HCT116 (cell line): ENCODE data around the gene ANAPC4. TPM values are rescaled to one million over a fixed set of nuclear protein-coding genes. Genes with fewer than 3 reads are reported as not detected.

Experiments used
- ATAC-seq: fragments of 200-7000 bp; cut with Tn5 transposase; 2 replicates; pipeline ENCODE4 v1.9.1; 2020; ENCODE audit warnings: mild to moderate bottlenecking, moderate library complexity
- BruUV-seq: library from RNA; stranded (reverse); fragments of 400-500 nt; replicated peaks from 2 replicates; lab custom pipeline; 2021; lab: Mats Ljungman, UMichigan
- CTCF ChIA-PET: fragments of 300-600 bp; sonication (Branson Sonifier 250); formaldehyde crosslinking; loops from one replicate; lab custom pipeline; 2021; ENCODE audit warnings: antibody characterized with exemption; lab: Charles Lee
- POLR2A ChIA-PET: fragments of 300-600, 350-600 bp; sonication (Branson Sonifier 250); formaldehyde crosslinking; loops from one replicate; lab custom pipeline; 2021; ENCODE audit warnings: antibody characterized with exemption; lab: Charles Lee
- RAD21 ChIA-PET, 2 experiments: fragments of 300-600 bp; sonication (Branson Sonifier 250); formaldehyde crosslinking; loops; one replicate each; lab custom pipeline; 2023; ENCODE audit warnings: low total read pairs in 2 of 2; ENCODE audit not compliant: uncharacterized antibody in 2 of 2, unreplicated experiment in 2 of 2, low non-redundant PET in 1 of 2; lab: Charles Lee
- DNase-seq: peaks from one replicate; pipeline ENCODE4 v3.0.0-alpha.2; 2010; ENCODE audit warnings: low read depth, low spot score
- H2AFZ ChIP-seq: fragments of 200-600 bp; shearing (Covaris generic), sonication (generic); 2 replicates; pipeline ENCODE4 v1.6.1; 2017; ENCODE audit warnings: low read depth, mixed run types, mixed read lengths, antibody characterized with exemption, low read length; ENCODE audit not compliant: poor library complexity, severe bottlenecking
- H3K27ac ChIP-seq: 2 replicates; pipeline ENCODE4 v1.5.1; 2012; ENCODE audit warnings: low read depth, low read length
- H3K27me3 ChIP-seq: fragments of 200-600 bp; sonication (generic); 2 replicates; pipeline ENCODE4 v1.6.1; 2016; ENCODE audit warnings: mixed run types, low read length, mixed read lengths; ENCODE audit not compliant: insufficient read depth
- H3K36me3 ChIP-seq, 2 experiments: fragments of 200-500 bp in 1 of 2; fragments of 200-600 bp in 1 of 2; sonication (Bioruptor generic) in 1 of 2; sonication (generic) in 1 of 2; 2 replicates each; pipeline versions ENCODE4 v1.5.1 to v1.6.1; 2014 to 2016; ENCODE audit warnings: low read length in 2 of 2, inconsistent platforms in 1 of 2, mixed read lengths in 1 of 2, mixed run types in 1 of 2; ENCODE audit not compliant: insufficient read depth in 2 of 2, control insufficient read depth in 1 of 2
- H3K4me1 ChIP-seq, 2 experiments: fragments of 200-600 bp in 1 of 2; sonication (generic) in 1 of 2; 2 replicates each; pipeline versions ENCODE4 v1.5.1 to v1.6.1; 2012 to 2017; ENCODE audit warnings: low read length in 2 of 2, inconsistent platforms in 1 of 2, mild to moderate bottlenecking in 1 of 2, mixed read lengths in 1 of 2, mixed run types in 1 of 2, moderate library complexity in 1 of 2; ENCODE audit not compliant: insufficient read depth in 2 of 2, control insufficient read depth in 1 of 2
- H3K4me2 ChIP-seq: fragments of 200-600 bp; sonication (generic); 2 replicates; pipeline ENCODE4 v1.6.1; 2017; ENCODE audit warnings: mixed run types, low read length, mixed read lengths
- H3K4me3 ChIP-seq, 2 experiments: fragments of 200-600 bp in 1 of 2; sonication (generic) in 1 of 2; replicated peaks in 1 of 2; 2 replicates each; pipeline ENCODE4 v1.5.1; 2011 to 2016; ENCODE audit warnings: low read length in 2 of 2, control low read depth in 1 of 2, low read depth in 1 of 2, mild to moderate bottlenecking in 1 of 2, mixed read lengths in 1 of 2, mixed run types in 1 of 2
- H3K79me2 ChIP-seq: fragments of 200-600 bp; sonication (generic); 2 replicates; pipeline ENCODE4 v1.6.1; 2017; ENCODE audit warnings: mild to moderate bottlenecking, mixed run types, low read length, moderate library complexity, mixed read lengths; ENCODE audit not compliant: insufficient read depth
- H3K9ac ChIP-seq: fragments of 200-600 bp; sonication (generic); 2 replicates; pipeline ENCODE4 v1.6.1; 2016; ENCODE audit warnings: low read length, mixed read lengths
- H3K9me2 ChIP-seq: fragments of 200-600 bp; sonication (generic), shearing (Covaris generic); 2 replicates; pipeline ENCODE4 v1.6.1; 2017; ENCODE audit warnings: mixed run types, mild to moderate bottlenecking, moderate library complexity; ENCODE audit not compliant: insufficient read depth
- H3K9me3 ChIP-seq, 2 experiments: fragments of 200-500 bp in 1 of 2; fragments of 200-600 bp in 1 of 2; sonication (Bioruptor generic) in 1 of 2; sonication (generic) in 1 of 2; 2 replicates each; pipeline ENCODE4 v1.6.1; 2014 to 2017; ENCODE audit warnings: low read length in 2 of 2, mixed read lengths in 2 of 2, inconsistent platforms in 1 of 2, low read depth in 1 of 2, mild to moderate bottlenecking in 1 of 2, mixed run types in 1 of 2, moderate library complexity in 1 of 2; ENCODE audit not compliant: control insufficient read depth in 1 of 2, insufficient read depth in 1 of 2
- H4K20me1 ChIP-seq: fragments of 200-600 bp; sonication (generic), shearing (Covaris generic); 2 replicates; pipeline ENCODE4 v1.6.1; 2017; ENCODE audit warnings: mixed run types, mild to moderate bottlenecking, moderate library complexity; ENCODE audit not compliant: insufficient read depth
- ATF3 ChIP-seq: IDR thresholded peaks from 2 replicates; pipeline ENCODE4 v1.6.1; 2012
- CBX3 ChIP-seq: IDR thresholded peaks from 2 replicates; pipeline ENCODE4 v1.6.1; 2012; ENCODE audit warnings: low read depth
- CEBPB ChIP-seq: IDR thresholded peaks from 2 replicates; pipeline ENCODE4 v1.6.1; 2012; ENCODE audit warnings: low read depth
- CTCF ChIP-seq, 3 experiments: fragments of 200-600 bp in 1 of 3; sonication (generic) in 1 of 3; IDR thresholded peaks in 2 of 3; conservative IDR thresholded peaks in 1 of 3; 2 replicates each; pipeline ENCODE4 v1.5.1; 2012 to 2017; ENCODE audit warnings: low read depth in 2 of 3, low read length in 2 of 3, antibody characterized with exemption in 1 of 3, borderline replicate concordance in 1 of 3, control low read depth in 1 of 3, mild to moderate bottlenecking in 1 of 3, mixed read lengths in 1 of 3, mixed run types in 1 of 3, moderate library complexity in 1 of 3; ENCODE audit not compliant: insufficient read depth in 1 of 3
- EZH2 ChIP-seq: fragments of 200-600 bp; sonication (generic); IDR thresholded peaks from 2 replicates; pipeline ENCODE4 v1.6.1; 2017; ENCODE audit warnings: antibody characterized with exemption, mixed run types
- EZH2phosphoT487 ChIP-seq: fragments of 200-600 bp; IDR thresholded peaks from 2 replicates; pipeline ENCODE4 v1.6.1; 2018; ENCODE audit warnings: antibody characterized with exemption, borderline replicate concordance
- FOSL1 ChIP-seq: IDR thresholded peaks from 2 replicates; pipeline ENCODE4 v1.6.1; 2012; ENCODE audit warnings: low read depth
- JUND ChIP-seq: IDR thresholded peaks from 2 replicates; pipeline ENCODE4 v1.6.1; 2012
- MAX ChIP-seq: IDR thresholded peaks from 2 replicates; pipeline ENCODE4 v1.6.1; 2012
- POLR2A ChIP-seq: IDR thresholded peaks from 2 replicates; pipeline ENCODE4 v1.7.0; 2011; ENCODE audit warnings: borderline replicate concordance; ENCODE audit not compliant: insufficient read depth, insufficient read length; ENCODE audit errors: extremely low read depth
- POLR2AphosphoS5 ChIP-seq: IDR thresholded peaks from 2 replicates; pipeline ENCODE4 v1.6.1; 2011; ENCODE audit warnings: mild to moderate bottlenecking, low read depth, low read length, moderate library complexity
- RAD21 ChIP-seq: IDR thresholded peaks from 2 replicates; pipeline ENCODE4 v1.6.1; 2012; ENCODE audit warnings: low read depth, mild to moderate bottlenecking
- SP1 ChIP-seq: IDR thresholded peaks from 2 replicates; pipeline ENCODE4 v1.6.1; 2012; ENCODE audit warnings: low read depth
- TCF7L2 ChIP-seq: IDR thresholded peaks from 2 replicates; pipeline ENCODE4 v1.7.0; 2011; ENCODE audit warnings: borderline replicate concordance, inconsistent platforms; ENCODE audit not compliant: insufficient read depth, insufficient read length; ENCODE audit errors: extremely low read depth
- ZFX ChIP-seq: fragments of 450-650 bp; IDR thresholded peaks from 2 replicates; pipeline ENCODE4 v1.6.1; 2017
- ZNF274 ChIP-seq: fragments of 200-500 bp; sonication (Bioruptor generic); IDR thresholded peaks from 2 replicates; pipeline ENCODE4 v1.6.1; 2014; ENCODE audit warnings: mild to moderate bottlenecking, low read depth, low read length, inconsistent platforms
- intact Hi-C: fragments of 100-400 bp; cut with micrococcal nuclease; formaldehyde crosslinking; loops from 2 replicates; pipeline ENCODE4 v1.10.0; 2022
- total RNA-seq: library from RNA; stranded (reverse); gene quantifications from one replicate; pipeline ENCODE4 v1.2.1, GENCODE V29; 2021; ENCODE audit not compliant: unreplicated experiment

The ANAPC4 gene
- total RNA-seq, 1 experiment from 2014 or later: 29.2 TPM

DNA sequence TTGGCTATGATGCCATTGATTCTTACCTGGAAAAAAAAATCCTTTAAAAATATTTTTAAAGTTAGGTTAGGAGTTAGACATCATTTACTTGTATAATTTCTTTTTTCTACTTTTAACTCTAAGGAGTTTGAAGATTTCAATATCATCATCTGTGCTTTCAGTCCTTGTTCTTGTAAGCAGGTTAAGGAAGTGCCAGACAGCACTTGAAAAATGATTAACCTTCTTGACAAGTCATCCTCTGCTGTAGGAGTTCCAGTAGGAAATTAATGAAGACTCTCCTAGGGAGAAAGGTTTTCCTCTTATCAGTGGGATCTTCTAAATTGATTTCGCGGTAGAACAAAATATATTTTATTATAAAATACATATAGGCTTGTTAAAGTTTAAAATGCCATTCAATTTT lies 29.1 kb upstream of the ANAPC4 start:
- no peak overlapping the region for H3K4me3 ChIP-seq
- intact Hi-C loops: no loop called here
- no peaks in the 10 kb centered on the region for H3K9me2 ChIP-seq
- DNase-seq: no peak
- no peaks in the 10 kb centered on the region for H3K27me3 ChIP-seq
- no peak overlapping the region for H3K27ac ChIP-seq
- RAD21 ChIA-PET: no interaction called here
- POLR2A ChIA-PET: no interaction called here
- no peak overlapping the region for H2AFZ ChIP-seq
- no peaks in the 10 kb centered on the region for H3K9me3 ChIP-seq
- BruUV-seq: no TSS peak
- peaks cover 0 to 8% of the 10 kb centered on the region in 2 experiments; a peak in 1 of 4 replicates for H3K4me1 ChIP-seq
- no peaks in the 10 kb centered on the region for H4K20me1 ChIP-seq
- no peaks in the 10 kb centered on the region for H3K36me3 ChIP-seq
- H3K79me2 ChIP-seq: no peaks in the 10 kb centered on the region
- no peak overlapping the region for H3K4me2 ChIP-seq
- ATAC-seq: no peak
- CTCF ChIA-PET: interaction anchor here (1.4 kb wide), 1 partner anchor 19 kb away, joined by 3 read pairs; no protein-coding TSS in a partner anchor
- H3K9ac ChIP-seq: no peak overlapping the region
- TF ChIP-seq EZH2phosphoT487 (no peak), RAD21 (no peak)
- TF ChIP-seq, all 23 proteins: peak for 0

GRCh38 chr4:25350561-25350960 lies 26.5 kb upstream of the ANAPC4 start:
- no peak overlapping the region for H3K4me3 ChIP-seq
- no peaks in the 10 kb centered on the region for H4K20me1 ChIP-seq
- ChIA-PET CTCF (no interaction called here), RAD21 (no interaction called here), POLR2A (no interaction called here)
- no peak overlapping the region for H2AFZ ChIP-seq
- intact Hi-C loops: no loop called here
- H3K4me2 ChIP-seq: no peak overlapping the region
- no peaks in the 10 kb centered on the region for H3K27me3 ChIP-seq
- H3K9me3 ChIP-seq: no peaks in the 10 kb centered on the region
- peaks cover 0 to 8% of the 10 kb centered on the region in 2 experiments; a peak in 1 of 4 replicates for H3K4me1 ChIP-seq
- TF ChIP-seq ZNF274 (no peak), EZH2 (no peak), POLR2A (no peak), FOSL1 (no peak), TCF7L2 (no peak), POLR2AphosphoS5 (no peak), CBX3 (no peak), CTCF (IDR thresholded peaks at IDR 0.05 in 2 of 3, conservative IDR thresholded peaks at IDR 0.05 in 1 of 3; ENCODE audit: borderline replicate concordance in 1 of 3, insufficient read depth in 1 of 3, low read depth in 2 of 3, low read length in 2 of 3) (no peak), ZFX (no peak), SP1 (no peak), MAX (no peak), JUND (no peak), ATF3 (no peak), CEBPB (no peak), EZH2phosphoT487 (no peak)
- H3K27ac ChIP-seq: no peak overlapping the region
- DNase-seq: no peak
- BruUV-seq: no TSS peak
- no peaks in the 10 kb centered on the region for H3K79me2 ChIP-seq
- H3K36me3 ChIP-seq: no peaks in the 10 kb centered on the region
- no peak overlapping the region for H3K9ac ChIP-seq
- ATAC-seq: no peak
- H3K9me2 ChIP-seq: no peaks in the 10 kb centered on the region
